AG09309 (cell line): ENCODE measurements around the gene CERT1.

Experiments used
- DNase-seq: peaks from one replicate; pipeline ENCODE4 v3.0.0-alpha.2; 2010; ENCODE audit warnings: low read depth
- H3K4me3 ChIP-seq: 2 replicates; pipeline ENCODE4 v1.5.1; 2011; ENCODE audit warnings: mild to moderate bottlenecking, low read depth, low read length, moderate library complexity; ENCODE audit not compliant: control insufficient read depth
- TF ChIP-seq, protein P1 (sequence below): IDR thresholded peaks from 2 replicates; pipeline ENCODE4 v1.5.1; 2011; ENCODE audit warnings: mild to moderate bottlenecking, low read depth, low read length, inconsistent platforms; ENCODE audit not compliant: insufficient read depth, control insufficient read depth; ENCODE audit errors: missing control alignments

The CERT1 gene

DNA sequence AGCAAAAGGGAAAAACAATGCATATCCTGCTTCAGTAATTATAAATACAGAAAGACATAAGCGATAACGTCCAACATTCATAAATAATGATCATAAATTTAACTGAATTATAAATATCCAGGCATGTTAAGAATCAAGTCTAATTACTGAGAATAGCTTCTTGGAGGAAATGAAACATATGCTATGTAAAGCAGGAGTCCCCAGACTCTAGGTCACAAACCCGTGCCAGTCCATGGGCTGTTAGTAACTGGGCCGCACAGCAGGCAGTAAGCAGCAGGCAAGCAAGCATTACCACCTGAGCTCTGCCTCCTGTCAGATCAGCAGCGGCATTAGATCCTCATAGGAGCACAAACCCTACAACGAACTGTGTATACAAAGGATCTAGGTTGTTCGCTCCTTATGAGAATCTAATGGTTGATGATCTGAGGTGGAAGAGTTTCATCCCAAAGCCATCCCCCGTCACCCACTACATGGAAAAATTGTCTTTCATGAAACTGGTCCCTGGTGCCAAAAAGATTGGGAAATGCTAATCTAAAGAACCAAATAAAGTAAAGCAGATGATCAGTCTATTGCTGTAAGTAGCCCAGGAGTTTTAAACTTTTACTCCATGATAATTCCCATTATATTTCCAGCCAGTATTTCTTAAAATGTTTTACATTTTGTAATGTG, 50.4 kb downstream of the CERT1 start:
- DNase-seq, result no peak
- TF ChIP-seq, protein P1, sequence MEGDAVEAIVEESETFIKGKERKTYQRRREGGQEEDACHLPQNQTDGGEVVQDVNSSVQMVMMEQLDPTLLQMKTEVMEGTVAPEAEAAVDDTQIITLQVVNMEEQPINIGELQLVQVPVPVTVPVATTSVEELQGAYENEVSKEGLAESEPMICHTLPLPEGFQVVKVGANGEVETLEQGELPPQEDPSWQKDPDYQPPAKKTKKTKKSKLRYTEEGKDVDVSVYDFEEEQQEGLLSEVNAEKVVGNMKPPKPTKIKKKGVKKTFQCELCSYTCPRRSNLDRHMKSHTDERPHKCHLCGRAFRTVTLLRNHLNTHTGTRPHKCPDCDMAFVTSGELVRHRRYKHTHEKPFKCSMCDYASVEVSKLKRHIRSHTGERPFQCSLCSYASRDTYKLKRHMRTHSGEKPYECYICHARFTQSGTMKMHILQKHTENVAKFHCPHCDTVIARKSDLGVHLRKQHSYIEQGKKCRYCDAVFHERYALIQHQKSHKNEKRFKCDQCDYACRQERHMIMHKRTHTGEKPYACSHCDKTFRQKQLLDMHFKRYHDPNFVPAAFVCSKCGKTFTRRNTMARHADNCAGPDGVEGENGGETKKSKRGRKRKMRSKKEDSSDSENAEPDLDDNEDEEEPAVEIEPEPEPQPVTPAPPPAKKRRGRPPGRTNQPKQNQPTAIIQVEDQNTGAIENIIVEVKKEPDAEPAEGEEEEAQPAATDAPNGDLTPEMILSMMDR, result no peak
- H3K4me3 ChIP-seq, result no peak overlapping the region

DNA sequence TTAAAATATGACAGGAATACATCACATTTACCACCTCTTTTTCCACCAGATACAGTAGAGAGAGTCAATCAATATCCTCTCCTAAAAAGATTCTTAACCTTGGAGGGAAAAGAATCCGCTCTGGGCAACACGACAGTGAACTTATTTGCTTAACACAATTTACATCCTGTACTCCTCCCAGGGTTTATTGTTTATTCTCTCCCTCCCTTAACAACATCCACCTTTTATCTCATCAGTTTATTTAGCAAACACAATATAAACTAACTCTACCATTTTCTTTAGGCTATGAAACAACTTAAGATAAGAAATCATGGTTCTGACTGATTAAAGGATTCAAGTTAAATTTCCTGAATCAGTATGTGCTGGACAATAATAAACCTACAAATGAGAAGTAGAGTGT, 50.9 kb downstream of the CERT1 start:
- no peak for DNase-seq
- no peak overlapping the region for H3K4me3 ChIP-seq
- TF ChIP-seq, protein P1, result no peak

DNA sequence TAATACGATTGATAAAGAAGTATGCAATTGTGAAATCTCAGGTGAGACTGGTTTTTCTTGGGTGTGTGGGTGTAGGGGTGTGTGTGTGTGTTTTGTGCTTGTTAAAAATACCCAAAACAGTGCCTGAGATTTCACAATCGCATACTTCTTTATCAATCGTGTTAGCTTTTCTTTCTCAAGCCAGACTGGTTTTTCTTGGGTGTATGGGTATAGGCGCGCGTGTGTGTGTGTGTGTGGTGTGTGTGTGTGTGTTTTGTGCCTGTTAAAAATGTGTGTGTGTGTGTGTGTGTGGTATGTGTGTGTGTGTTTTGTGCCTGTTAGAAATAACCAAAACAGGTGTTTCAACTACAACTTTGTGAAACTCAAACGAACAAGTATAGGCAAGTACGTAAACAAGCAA, 53.7 kb downstream of the CERT1 start:
- TF ChIP-seq, protein P1, result no peak

DNA sequence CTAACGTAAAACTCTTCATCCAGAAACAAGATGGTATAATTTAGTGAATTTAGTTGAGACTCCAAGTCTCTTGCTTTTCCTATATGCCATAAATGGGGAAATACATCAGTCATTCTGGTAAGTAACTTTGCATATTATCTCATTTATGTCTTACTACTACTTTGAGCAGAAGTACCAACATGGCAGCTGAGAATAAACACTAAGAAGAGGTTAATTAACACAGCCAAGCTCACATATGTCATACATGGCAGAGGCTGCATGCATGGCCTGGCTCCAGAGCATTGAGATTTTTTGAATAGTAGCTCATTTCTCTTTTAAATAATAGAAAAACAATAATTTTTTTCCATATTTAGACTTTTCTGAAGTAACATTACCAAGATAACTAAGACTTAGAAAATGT, 54.3 kb downstream of the CERT1 start:
- DNase-seq, result no peak
- no peak overlapping the region for H3K4me3 ChIP-seq
- TF ChIP-seq, protein P1, result no peak

More for the DNA sequence above, 53.7 kb downstream of the CERT1 start:
- DNase-seq, result no peak
- no peak overlapping the region for H3K4me3 ChIP-seq

DNA sequence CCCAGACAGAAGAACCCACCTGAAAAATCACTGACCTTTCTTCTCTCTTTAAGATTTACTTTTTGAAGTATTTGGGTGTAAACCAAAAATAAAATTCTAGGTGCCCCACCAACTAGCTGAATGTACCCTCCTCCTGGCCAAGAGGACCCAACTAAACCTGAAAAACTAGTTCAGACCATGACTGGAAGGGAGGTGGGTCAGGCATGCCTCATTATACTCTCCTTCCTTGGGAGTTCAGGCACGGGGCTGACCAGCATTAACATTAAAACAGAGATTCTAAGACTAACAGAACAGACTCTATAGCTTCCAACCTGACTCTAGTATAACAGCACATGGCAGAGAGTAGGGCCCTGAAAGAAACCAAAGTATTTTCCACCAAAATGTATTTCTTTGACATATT, 61.4 kb downstream of the CERT1 start:
- TF ChIP-seq, protein P1, result no peak
- H3K4me3 ChIP-seq, result no peak overlapping the region
- DNase-seq, result no peak

DNA sequence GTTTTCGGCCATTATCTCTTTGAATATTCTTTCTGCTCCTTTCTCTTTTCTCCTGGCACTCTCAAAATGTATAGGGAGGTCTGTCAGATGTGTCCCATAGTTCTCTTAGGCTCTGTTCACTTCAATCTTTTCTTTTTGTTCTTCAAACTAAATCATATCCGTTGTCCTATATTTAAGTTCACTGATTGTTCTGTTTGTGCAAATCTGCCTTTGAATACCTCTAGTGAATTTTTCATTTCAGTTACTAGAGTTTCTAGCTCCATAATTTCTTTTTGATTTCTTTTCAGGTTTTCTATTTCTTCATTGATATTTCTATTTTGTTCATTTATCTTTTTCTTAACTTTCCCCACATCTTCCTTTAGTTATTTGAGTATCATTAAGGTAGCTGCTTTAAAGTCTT, 65.4 kb downstream of the CERT1 start:
- DNase-seq, result no peak
- H3K4me3 ChIP-seq, result no peak overlapping the region
- TF ChIP-seq, protein P1, result no peak
